SK-N-SH (cell line): ENCODE results near the gene GDPD3.

ENCODE experiments used
- CTCF ChIP-seq: fragments of 200-600 bp; sonication (generic); IDR thresholded peaks from 2 replicates; pipeline ENCODE4 v1.6.1; 2017; ENCODE audit warnings: antibody characterized with exemption, mild to moderate bottlenecking, moderate library complexity
- NRF1 ChIP-seq: IDR thresholded peaks from 2 replicates; pipeline ENCODE4 v1.6.1; 2012; ENCODE audit warnings: low read depth, mild to moderate bottlenecking, low read length

GRCh38 chr16:30132591-30132990, 19.3 kb upstream of the GDPD3 start:
- no peak for TF ChIP-seq CTCF
- TF ChIP-seq NRF1: no peak
